Loucy (cell line): ENCODE results near the gene ADGRL1.

Experiments used
- CTCF ChIP-seq: fragments of 200-600 bp; sonication (generic); conservative IDR thresholded peaks from 2 replicates; pipeline ENCODE4 v1.5.1; 2014; ENCODE audit warnings: mild to moderate bottlenecking, antibody characterized with exemption, low read length
- EZH2phosphoT487 ChIP-seq: fragments of 200-600 bp; IDR thresholded peaks from 2 replicates; pipeline ENCODE4 v1.6.1; 2018; ENCODE audit warnings: antibody characterized with exemption, mild to moderate bottlenecking, moderate library complexity, borderline replicate concordance

- TF ChIP-seq CTCF (no peak), EZH2phosphoT487 (no peak)
These were observed 39.8 kb downstream of the ADGRL1 start for GRCh38 chr19:14165990-14166830.
